HepG2 (cell line): ENCODE measurements around the gene CHM. TPM values are rescaled to one million over a fixed set of nuclear protein-coding genes. Genes with fewer than 3 reads are reported as not detected.

Experiments used
- ATAC-seq: fragments of 200-7000 bp; cut with Tn5 transposase; 3 replicates; pipeline ENCODE4 v1.9.1; 2020; ENCODE audit warnings: mild to moderate bottlenecking, moderate library complexity
- BruUV-seq: library from RNA; stranded (reverse); fragments of 400-500 nt; replicated peaks from 2 replicates; lab custom pipeline; 2021; lab: Mats Ljungman, UMichigan
- CTCF ChIA-PET: fragments of 300-600 bp; formaldehyde crosslinking; extraction: SDS; loops from one replicate; lab custom pipeline; 2021; ENCODE audit warnings: low total read pairs, inconsistent platforms, low intra/inter-chr PET ratio; lab: Yijun Ruan, JAX
- POLR2A ChIA-PET: fragments of 350-600 bp; sonication (Branson Sonifier 250); formaldehyde crosslinking; loops from one replicate; lab custom pipeline; 2020; ENCODE audit warnings: antibody characterized with exemption, inconsistent platforms; lab: Yijun Ruan, JAX
- DNase-seq: peaks from one replicate; pipeline ENCODE4 v3.0.0-alpha.2; 2015; ENCODE audit warnings: low spot score
- FAIRE-seq: peaks from 3 replicates; lab custom pipeline; 2011; peaks lifted over from hg19 to GRCh38; lab: Jason Lieb, UNC
- H2AFZ ChIP-seq: one replicate; pipeline ENCODE4 v1.6.1; 2011; ENCODE audit warnings: low read length, inconsistent platforms
- H3K27ac ChIP-seq: fragments of 300-600 bp; 3 replicates; pipeline ENCODE4 v1.8.0; 2011; ENCODE audit warnings: mixed run types, mild to moderate bottlenecking, mixed read lengths, low read length, inconsistent platforms; ENCODE audit not compliant: insufficient read depth; ENCODE audit errors: extremely low read length
- H3K27me3 ChIP-seq, 2 experiments: fragments of 200-600 bp in 1 of 2; 2 replicates in 1 of 2; 3 replicates in 1 of 2; pipeline versions ENCODE4 v1.6.0 to v1.8.0; 2011; ENCODE audit warnings: low read length in 2 of 2, mild to moderate bottlenecking in 2 of 2, moderate library complexity in 2 of 2, inconsistent platforms in 1 of 2; ENCODE audit not compliant: insufficient read depth in 2 of 2, control insufficient read depth in 1 of 2
- H3K36me3 ChIP-seq, 2 experiments: fragments of 200-600 bp in 1 of 2; replicated peaks in 1 of 2; 2 replicates in 1 of 2; 3 replicates in 1 of 2; pipeline versions ENCODE4 v1.5.1 to v1.8.0; 2011; ENCODE audit warnings: low read length in 2 of 2, inconsistent platforms in 1 of 2; ENCODE audit not compliant: insufficient read depth in 2 of 2, control insufficient read depth in 1 of 2
- H3K4me1 ChIP-seq: 2 replicates; pipeline ENCODE4 v1.5.1; 2012; ENCODE audit warnings: low read length, inconsistent platforms; ENCODE audit not compliant: insufficient read depth
- H3K4me2 ChIP-seq: 2 replicates; pipeline ENCODE4 v1.6.0; 2011; ENCODE audit warnings: low read depth, low read length, inconsistent platforms
- H3K4me3 ChIP-seq, 3 experiments: fragments of 200-600 bp in 1 of 3; sonication (generic), shearing (Covaris generic) in 1 of 3; replicated peaks in 1 of 3; 2 replicates each; pipeline ENCODE4 v1.5.1; 2011 to 2016; ENCODE audit warnings: low read length in 3 of 3, inconsistent platforms in 2 of 3, low read depth in 2 of 3, mild to moderate bottlenecking in 2 of 3, control low read depth in 1 of 3, mixed read lengths in 1 of 3; ENCODE audit not compliant: insufficient read depth in 1 of 3
- H3K79me2 ChIP-seq: one replicate; pipeline ENCODE4 v1.6.1; 2011; ENCODE audit warnings: low read length, inconsistent platforms; ENCODE audit not compliant: insufficient read depth
- H3K9ac ChIP-seq: 2 replicates; pipeline ENCODE4 v1.6.0; 2011; ENCODE audit warnings: mild to moderate bottlenecking, low read depth, low read length, inconsistent platforms; ENCODE audit not compliant: insufficient read depth
- H3K9me3 ChIP-seq: 2 replicates; pipeline ENCODE4 v1.5.1; 2012; ENCODE audit warnings: mild to moderate bottlenecking, low read length
- H4K20me1 ChIP-seq: 2 replicates; pipeline ENCODE4 v1.6.0; 2011; ENCODE audit warnings: inconsistent platforms, mild to moderate bottlenecking, low read length, moderate library complexity; ENCODE audit not compliant: insufficient read depth
- HES4 ChIP-seq: sonication (generic); formaldehyde crosslinking; IDR thresholded peaks from 2 replicates; pipeline ENCODE4 v1.9.0; 2021; ENCODE audit warnings: mild to moderate bottlenecking, missing genetic modification reagents, borderline replicate concordance
- KDM2A ChIP-seq: sonication (generic); formaldehyde crosslinking; IDR thresholded peaks from 2 replicates; pipeline ENCODE4 v1.4.0; 2020; ENCODE audit warnings: low read depth, missing genetic modification reagents, borderline replicate concordance
- MBNL3 ChIP-seq: fragments of 250-450 bp; sonication (Bioruptor Pico); conservative IDR thresholded peaks from 2 replicates; pipeline ENCODE4 v1.8.0; 2022; ENCODE audit warnings: mild to moderate bottlenecking, inconsistent platforms
- SRF ChIP-seq: IDR thresholded peaks from 2 replicates; pipeline ENCODE4 v1.6.1; 2011; ENCODE audit warnings: mild to moderate bottlenecking, low read depth, low read length, moderate library complexity
- STAT5B ChIP-seq: sonication (generic); formaldehyde crosslinking; IDR thresholded peaks from 2 replicates; pipeline ENCODE4 v1.4.0; 2020; ENCODE audit warnings: missing genetic modification reagents
- TMF1 ChIP-seq: sonication (generic); formaldehyde crosslinking; IDR thresholded peaks from 2 replicates; pipeline ENCODE4 v1.8.1; 2022; ENCODE audit warnings: low read depth, missing genetic modification reagents
- ZNF432 ChIP-seq: sonication (generic); formaldehyde crosslinking; IDR thresholded peaks from 2 replicates; pipeline ENCODE4 v1.5.0; 2020; ENCODE audit warnings: missing genetic modification reagents, mild to moderate bottlenecking, borderline replicate concordance
- WGBS: methylation state at CpG from one replicate; pipeline ENCODE4 v1.1.6; 2017; ENCODE audit warnings: low lambda C conversion rate; 5-methylcytosine and 5-hydroxymethylcytosine counted together
- in situ Hi-C: cut with HindIII; loops from 2 replicates; pipeline ENCODE4 v1.10.0; 2017; ENCODE audit warnings: low pct_unique_long_range_greater_than_20kb; ENCODE audit not compliant: extremely low pct_ligation_motif_present
- intact Hi-C: fragments of 100-400 bp; cut with micrococcal nuclease; formaldehyde crosslinking; loops from one replicate; pipeline ENCODE4 v1.10.0; 2022; ENCODE audit not compliant: unreplicated experiment
- polyA plus RNA-seq, 8 experiments: library from polyadenylated mRNA; depleted of rRNA in 3 of 8; stranded (reverse) in 7 of 8; unstranded in 1 of 8; fragments of >200 nt; fragmentation: Illumina TruSeq in 4 of 8; extraction: Trizol in 4 of 8; gene quantifications; 2 replicates each; pipeline versions ENCODE4 v1.2.1 to v1.2.3, GENCODE V29; 2011 to 2016; ENCODE audit warnings: low read depth in 4 of 8, missing spikeins in 1 of 8, mixed read lengths in 1 of 8; ENCODE audit not compliant: insufficient read depth in 1 of 8
- total RNA-seq, 5 experiments: library from RNA; depleted of rRNA; stranded (reverse); fragments of >200 nt; fragmentation: Illumina TruSeq; extraction: Trizol; gene quantifications; 2 replicates each; pipeline ENCODE4 v1.2.3, GENCODE V29; 2016; ENCODE audit warnings: low read depth in 1 of 5
- TF ChIP-seq, protein P1 (sequence below): sonication (generic); formaldehyde crosslinking; IDR thresholded peaks from 2 replicates; pipeline ENCODE4 v1.5.1; 2020; ENCODE audit warnings: mild to moderate bottlenecking, missing genetic modification reagents, borderline replicate concordance
- TF ChIP-seq, protein P2 (sequence below): sonication (generic); formaldehyde crosslinking; IDR thresholded peaks from 2 replicates; pipeline ENCODE4 v1.9.0; 2022; ENCODE audit warnings: low read depth, missing genetic modification reagents
- TF ChIP-seq, protein P3 (sequence below): sonication (generic); formaldehyde crosslinking; IDR thresholded peaks from 2 replicates; pipeline ENCODE4 v1.8.0; 2022; ENCODE audit warnings: missing genetic modification reagents, mild to moderate bottlenecking, borderline replicate concordance
- TF ChIP-seq, protein P4 (sequence below), 2 experiments: fragments of 450-650 bp in 1 of 2; sonication (generic) in 1 of 2; formaldehyde crosslinking; IDR thresholded peaks; 2 replicates each; pipeline versions ENCODE4 v1.5.0 to v1.8.0; 2020 to 2022; ENCODE audit warnings: mild to moderate bottlenecking in 1 of 2, missing genetic modification reagents in 1 of 2
- TF ChIP-seq, protein P5 (sequence below): sonication (generic); formaldehyde crosslinking; IDR thresholded peaks from 2 replicates; pipeline ENCODE4 v1.4.0; 2020; ENCODE audit warnings: missing genetic modification reagents

Gene CHM
- total and polyA plus RNA-seq, 2 of the 13 experiments (the other 11 are each of a cell fraction or from before 2014, with no cell fraction given): 15.1 to 15.5 TPM

DNA sequence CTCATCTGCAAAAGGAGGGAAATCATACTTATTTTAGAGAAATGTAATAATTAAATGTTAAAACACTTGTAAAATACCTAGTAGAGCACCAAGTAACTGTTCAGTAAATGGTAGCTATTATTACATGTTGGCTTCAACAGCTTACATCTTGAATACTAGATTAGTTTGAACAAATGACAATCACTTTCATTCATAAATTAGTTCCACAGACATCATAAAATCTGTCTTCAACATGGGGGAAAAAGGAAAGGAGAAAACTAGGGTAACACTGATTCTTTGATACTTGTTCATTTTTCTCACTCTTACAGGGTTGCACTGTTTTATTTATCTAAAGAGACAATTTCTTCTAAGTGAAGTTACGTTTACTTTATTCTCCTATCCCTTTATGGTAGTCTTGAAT, 51.7 kb downstream of the CHM start:
- Histone ChIP-seq H3K4me1 (peaks cover 24% of the 10 kb centered on the region), H3K27ac (no peak overlapping the region), H3K9me3 (no peaks in the 10 kb centered on the region), H3K4me3 (no peak overlapping the region), H4K20me1 (0 out of 2 replicates have a peak, but pooled peaks cover 4% of the 10 kb centered on the region), H3K9ac (no peak overlapping the region), H3K79me2 (peaks cover 16% of the 10 kb centered on the region), H3K27me3 (no peaks in the 10 kb centered on the region), H3K36me3 (no peaks in the 10 kb centered on the region), H3K4me2 (no peak overlapping the region), H2AFZ (no peak overlapping the region)
- TF ChIP-seq MBNL3 (CRISPR knock-in tag) (no peak), SRF (no peak), HES4 (no peak), STAT5B (no peak), TMF1 (CRISPR knock-in tag) (no peak), KDM2A (CRISPR knock-in tag) (no peak), ZNF432 (CRISPR knock-in tag) (no peak)
- TF ChIP-seq, protein P1, sequence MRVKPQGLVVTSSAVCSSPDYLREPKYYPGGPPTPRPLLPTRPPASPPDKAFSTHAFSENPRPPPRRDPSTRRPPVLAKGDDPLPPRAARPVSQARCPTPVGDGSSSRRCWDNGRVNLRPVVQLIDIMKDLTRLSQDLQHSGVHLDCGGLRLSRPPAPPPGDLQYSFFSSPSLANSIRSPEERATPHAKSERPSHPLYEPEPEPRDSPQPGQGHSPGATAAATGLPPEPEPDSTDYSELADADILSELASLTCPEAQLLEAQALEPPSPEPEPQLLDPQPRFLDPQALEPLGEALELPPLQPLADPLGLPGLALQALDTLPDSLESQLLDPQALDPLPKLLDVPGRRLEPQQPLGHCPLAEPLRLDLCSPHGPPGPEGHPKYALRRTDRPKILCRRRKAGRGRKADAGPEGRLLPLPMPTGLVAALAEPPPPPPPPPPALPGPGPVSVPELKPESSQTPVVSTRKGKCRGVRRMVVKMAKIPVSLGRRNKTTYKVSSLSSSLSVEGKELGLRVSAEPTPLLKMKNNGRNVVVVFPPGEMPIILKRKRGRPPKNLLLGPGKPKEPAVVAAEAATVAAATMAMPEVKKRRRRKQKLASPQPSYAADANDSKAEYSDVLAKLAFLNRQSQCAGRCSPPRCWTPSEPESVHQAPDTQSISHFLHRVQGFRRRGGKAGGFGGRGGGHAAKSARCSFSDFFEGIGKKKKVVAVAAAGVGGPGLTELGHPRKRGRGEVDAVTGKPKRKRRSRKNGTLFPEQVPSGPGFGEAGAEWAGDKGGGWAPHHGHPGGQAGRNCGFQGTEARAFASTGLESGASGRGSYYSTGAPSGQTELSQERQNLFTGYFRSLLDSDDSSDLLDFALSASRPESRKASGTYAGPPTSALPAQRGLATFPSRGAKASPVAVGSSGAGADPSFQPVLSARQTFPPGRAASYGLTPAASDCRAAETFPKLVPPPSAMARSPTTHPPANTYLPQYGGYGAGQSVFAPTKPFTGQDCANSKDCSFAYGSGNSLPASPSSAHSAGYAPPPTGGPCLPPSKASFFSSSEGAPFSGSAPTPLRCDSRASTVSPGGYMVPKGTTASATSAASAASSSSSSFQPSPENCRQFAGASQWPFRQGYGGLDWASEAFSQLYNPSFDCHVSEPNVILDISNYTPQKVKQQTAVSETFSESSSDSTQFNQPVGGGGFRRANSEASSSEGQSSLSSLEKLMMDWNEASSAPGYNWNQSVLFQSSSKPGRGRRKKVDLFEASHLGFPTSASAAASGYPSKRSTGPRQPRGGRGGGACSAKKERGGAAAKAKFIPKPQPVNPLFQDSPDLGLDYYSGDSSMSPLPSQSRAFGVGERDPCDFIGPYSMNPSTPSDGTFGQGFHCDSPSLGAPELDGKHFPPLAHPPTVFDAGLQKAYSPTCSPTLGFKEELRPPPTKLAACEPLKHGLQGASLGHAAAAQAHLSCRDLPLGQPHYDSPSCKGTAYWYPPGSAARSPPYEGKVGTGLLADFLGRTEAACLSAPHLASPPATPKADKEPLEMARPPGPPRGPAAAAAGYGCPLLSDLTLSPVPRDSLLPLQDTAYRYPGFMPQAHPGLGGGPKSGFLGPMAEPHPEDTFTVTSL: no peak
- TF ChIP-seq, protein P2, sequence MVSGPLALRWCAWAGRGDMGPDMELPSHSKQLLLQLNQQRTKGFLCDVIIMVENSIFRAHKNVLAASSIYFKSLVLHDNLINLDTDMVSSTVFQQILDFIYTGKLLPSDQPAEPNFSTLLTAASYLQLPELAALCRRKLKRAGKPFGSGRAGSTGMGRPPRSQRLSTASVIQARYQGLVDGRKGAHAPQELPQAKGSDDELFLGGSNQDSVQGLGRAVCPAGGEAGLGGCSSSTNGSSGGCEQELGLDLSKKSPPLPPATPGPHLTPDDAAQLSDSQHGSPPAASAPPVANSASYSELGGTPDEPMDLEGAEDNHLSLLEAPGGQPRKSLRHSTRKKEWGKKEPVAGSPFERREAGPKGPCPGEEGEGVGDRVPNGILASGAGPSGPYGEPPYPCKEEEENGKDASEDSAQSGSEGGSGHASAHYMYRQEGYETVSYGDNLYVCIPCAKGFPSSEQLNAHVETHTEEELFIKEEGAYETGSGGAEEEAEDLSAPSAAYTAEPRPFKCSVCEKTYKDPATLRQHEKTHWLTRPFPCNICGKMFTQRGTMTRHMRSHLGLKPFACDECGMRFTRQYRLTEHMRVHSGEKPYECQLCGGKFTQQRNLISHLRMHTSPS (CRISPR knock-in tag): no peak
- TF ChIP-seq, protein P3, sequence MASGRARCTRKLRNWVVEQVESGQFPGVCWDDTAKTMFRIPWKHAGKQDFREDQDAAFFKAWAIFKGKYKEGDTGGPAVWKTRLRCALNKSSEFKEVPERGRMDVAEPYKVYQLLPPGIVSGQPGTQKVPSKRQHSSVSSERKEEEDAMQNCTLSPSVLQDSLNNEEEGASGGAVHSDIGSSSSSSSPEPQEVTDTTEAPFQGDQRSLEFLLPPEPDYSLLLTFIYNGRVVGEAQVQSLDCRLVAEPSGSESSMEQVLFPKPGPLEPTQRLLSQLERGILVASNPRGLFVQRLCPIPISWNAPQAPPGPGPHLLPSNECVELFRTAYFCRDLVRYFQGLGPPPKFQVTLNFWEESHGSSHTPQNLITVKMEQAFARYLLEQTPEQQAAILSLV (CRISPR knock-in tag): no peak
- TF ChIP-seq, protein P4, sequence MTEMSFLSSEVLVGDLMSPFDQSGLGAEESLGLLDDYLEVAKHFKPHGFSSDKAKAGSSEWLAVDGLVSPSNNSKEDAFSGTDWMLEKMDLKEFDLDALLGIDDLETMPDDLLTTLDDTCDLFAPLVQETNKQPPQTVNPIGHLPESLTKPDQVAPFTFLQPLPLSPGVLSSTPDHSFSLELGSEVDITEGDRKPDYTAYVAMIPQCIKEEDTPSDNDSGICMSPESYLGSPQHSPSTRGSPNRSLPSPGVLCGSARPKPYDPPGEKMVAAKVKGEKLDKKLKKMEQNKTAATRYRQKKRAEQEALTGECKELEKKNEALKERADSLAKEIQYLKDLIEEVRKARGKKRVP (CRISPR knock-in tag; IDR thresholded peaks at IDR 0.05): no peak
- TF ChIP-seq, protein P5, sequence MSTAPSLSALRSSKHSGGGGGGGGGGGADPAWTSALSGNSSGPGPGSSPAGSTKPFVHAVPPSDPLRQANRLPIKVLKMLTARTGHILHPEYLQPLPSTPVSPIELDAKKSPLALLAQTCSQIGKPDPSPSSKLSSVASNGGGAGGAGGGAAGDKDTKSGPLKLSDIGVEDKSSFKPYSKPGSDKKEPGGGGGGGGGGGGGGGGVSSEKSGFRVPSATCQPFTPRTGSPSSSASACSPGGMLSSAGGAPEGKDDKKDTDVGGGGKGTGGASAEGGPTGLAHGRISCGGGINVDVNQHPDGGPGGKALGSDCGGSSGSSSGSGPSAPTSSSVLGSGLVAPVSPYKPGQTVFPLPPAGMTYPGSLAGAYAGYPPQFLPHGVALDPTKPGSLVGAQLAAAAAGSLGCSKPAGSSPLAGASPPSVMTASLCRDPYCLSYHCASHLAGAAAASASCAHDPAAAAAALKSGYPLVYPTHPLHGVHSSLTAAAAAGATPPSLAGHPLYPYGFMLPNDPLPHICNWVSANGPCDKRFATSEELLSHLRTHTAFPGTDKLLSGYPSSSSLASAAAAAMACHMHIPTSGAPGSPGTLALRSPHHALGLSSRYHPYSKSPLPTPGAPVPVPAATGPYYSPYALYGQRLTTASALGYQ (CRISPR knock-in tag): no peak
- POLR2A ChIA-PET: no interaction called here
- ATAC-seq (no peak), DNase-seq (no peak), FAIRE-seq (no peak)
- 96% methylated on average over 1 of the region's 1 CpG for WGBS
- CTCF ChIA-PET: no interaction called here
- intact Hi-C loops: no loop called here
- BruUV-seq: no TSS peak
- in situ Hi-C loops: no loop called here
